ENCODE measurements around the gene MGAT4B.

- TF ChIP-seq CREB1 (IDR thresholded peaks at IDR 0.05; ENCODE audit: low read depth) = no peak
- no peak for TF ChIP-seq TAF1 (IDR thresholded peaks at IDR 0.05; ENCODE audit: low read depth)
- TF ChIP-seq REST (IDR thresholded peaks at IDR 0.05; ENCODE audit: low read depth) = no peak
- no peak for TF ChIP-seq EP300 (IDR thresholded peaks at IDR 0.05; ENCODE audit: borderline replicate concordance)
- no peak for TF ChIP-seq YY1 (IDR thresholded peaks at IDR 0.05; ENCODE audit: low read depth)
- no peak for TF ChIP-seq RAD21 (IDR thresholded peaks at IDR 0.05; ENCODE audit: low read depth)
- TF ChIP-seq, protein P1, sequence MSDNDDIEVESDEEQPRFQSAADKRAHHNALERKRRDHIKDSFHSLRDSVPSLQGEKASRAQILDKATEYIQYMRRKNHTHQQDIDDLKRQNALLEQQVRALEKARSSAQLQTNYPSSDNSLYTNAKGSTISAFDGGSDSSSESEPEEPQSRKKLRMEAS (IDR thresholded peaks at IDR 0.05) = no peak
- TF ChIP-seq ZBTB7A (IDR thresholded peaks at IDR 0.05; ENCODE audit: low read depth) = no peak
- TF ChIP-seq FOXM1 (IDR thresholded peaks at IDR 0.05; ENCODE audit: borderline replicate concordance, low read depth) = no peak
- no peak for TF ChIP-seq TEAD4 (IDR thresholded peaks at IDR 0.05)
- TF ChIP-seq USF1 (IDR thresholded peaks at IDR 0.05) = no peak
These were observed 46.8 kb downstream of the MGAT4B start for GRCh38 chr5:179759581-179760551.
